ENCODE measurements around the gene TSSK3. TPM values are rescaled to one million over a fixed set of nuclear protein-coding genes. Genes with fewer than 3 reads are reported as not detected.
"Not testable (repeated sequence)": the region's sequence is repeated elsewhere in the genome, so short reads cannot be mapped to it uniquely, and the experiment has no call there.

The TSSK3 gene
- total RNA-seq, 2 donors from 2014 or later: 1.1 to 2.3 TPM

DNA sequence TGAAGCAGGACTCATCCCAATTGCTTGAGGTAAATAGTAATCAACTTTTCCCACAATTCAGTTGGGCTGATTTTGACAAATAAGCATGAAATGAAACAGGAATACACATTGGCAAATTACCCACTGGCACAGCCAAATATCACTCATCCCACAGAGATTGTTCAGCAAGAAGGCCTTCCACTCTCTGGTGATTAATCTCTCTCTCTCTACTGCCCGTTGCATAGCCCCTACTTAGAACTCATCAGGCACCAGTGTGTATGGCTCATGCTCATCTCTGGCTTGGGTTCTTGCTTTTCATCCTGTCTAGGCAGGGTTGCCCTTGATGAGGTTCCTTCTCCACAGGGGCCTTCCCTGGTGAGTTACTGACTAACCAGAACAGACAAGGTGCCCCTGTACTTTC lies 30.8 kb downstream of the TSSK3 start:
- no peaks in the 10 kb centered on the region for H3K9me3 ChIP-seq
- no peak for ATAC-seq (ENCODE audit: insufficient number of reproducible peaks, low FRiP score, low read depth)
- H3K36me3 ChIP-seq: peaks cover 22% of the 10 kb centered on the region
- peaks cover 20 to 35% of the 10 kb centered on the region in 2 donors for H3K4me1 ChIP-seq (ENCODE audit: control insufficient read depth in 1 of 2, low read depth in 2 of 2)
- TF ChIP-seq, protein P1, sequence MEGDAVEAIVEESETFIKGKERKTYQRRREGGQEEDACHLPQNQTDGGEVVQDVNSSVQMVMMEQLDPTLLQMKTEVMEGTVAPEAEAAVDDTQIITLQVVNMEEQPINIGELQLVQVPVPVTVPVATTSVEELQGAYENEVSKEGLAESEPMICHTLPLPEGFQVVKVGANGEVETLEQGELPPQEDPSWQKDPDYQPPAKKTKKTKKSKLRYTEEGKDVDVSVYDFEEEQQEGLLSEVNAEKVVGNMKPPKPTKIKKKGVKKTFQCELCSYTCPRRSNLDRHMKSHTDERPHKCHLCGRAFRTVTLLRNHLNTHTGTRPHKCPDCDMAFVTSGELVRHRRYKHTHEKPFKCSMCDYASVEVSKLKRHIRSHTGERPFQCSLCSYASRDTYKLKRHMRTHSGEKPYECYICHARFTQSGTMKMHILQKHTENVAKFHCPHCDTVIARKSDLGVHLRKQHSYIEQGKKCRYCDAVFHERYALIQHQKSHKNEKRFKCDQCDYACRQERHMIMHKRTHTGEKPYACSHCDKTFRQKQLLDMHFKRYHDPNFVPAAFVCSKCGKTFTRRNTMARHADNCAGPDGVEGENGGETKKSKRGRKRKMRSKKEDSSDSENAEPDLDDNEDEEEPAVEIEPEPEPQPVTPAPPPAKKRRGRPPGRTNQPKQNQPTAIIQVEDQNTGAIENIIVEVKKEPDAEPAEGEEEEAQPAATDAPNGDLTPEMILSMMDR (IDR thresholded peaks at IDR 0.05): no peak
- peak overlapping the region; percentile 82 for H3K4me3 ChIP-seq
- no peaks in the 10 kb centered on the region for H3K27me3 ChIP-seq (replicated peaks; ENCODE audit: insufficient read depth)
- no peak overlapping the region for H3K27ac ChIP-seq
- DNase-seq (ENCODE audit: low spot score): no peak

DNA sequence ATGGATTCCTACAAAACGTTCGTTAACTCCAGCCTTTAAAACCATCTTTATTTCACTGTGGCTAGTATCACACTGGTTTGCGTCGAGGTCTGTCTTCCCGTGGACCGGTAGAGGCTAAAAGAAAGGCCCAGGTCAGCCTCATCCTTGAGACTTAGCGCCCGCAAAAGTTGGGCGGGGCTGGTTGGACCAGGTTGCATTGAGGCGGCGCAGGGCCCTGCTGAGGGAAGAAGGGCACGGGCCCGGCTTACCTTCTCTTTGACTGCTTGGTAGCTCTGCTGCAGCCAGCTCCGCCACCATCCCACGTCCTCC lies 31.4 kb downstream of the TSSK3 start:
- Histone ChIP-seq H3K9me3 (no peaks in the 10 kb centered on the region), H3K36me3 (peaks cover 22% of the 10 kb centered on the region), H3K4me1 (ENCODE audit: control insufficient read depth in 1 of 2, low read depth in 2 of 2) (peaks cover 20 to 35% of the 10 kb centered on the region in 2 donors), H3K27me3 (replicated peaks; ENCODE audit: insufficient read depth) (no peaks in the 10 kb centered on the region), H3K27ac (peak overlapping the region; percentile 81 to 92), H3K4me3 (peak overlapping the region; percentile 82)
- no peak for ATAC-seq (ENCODE audit: insufficient number of reproducible peaks, low FRiP score, low read depth)
- DNase-seq (ENCODE audit: low spot score): no peak
- TF ChIP-seq, protein P1 (IDR thresholded peaks at IDR 0.05): no peak

DNA sequence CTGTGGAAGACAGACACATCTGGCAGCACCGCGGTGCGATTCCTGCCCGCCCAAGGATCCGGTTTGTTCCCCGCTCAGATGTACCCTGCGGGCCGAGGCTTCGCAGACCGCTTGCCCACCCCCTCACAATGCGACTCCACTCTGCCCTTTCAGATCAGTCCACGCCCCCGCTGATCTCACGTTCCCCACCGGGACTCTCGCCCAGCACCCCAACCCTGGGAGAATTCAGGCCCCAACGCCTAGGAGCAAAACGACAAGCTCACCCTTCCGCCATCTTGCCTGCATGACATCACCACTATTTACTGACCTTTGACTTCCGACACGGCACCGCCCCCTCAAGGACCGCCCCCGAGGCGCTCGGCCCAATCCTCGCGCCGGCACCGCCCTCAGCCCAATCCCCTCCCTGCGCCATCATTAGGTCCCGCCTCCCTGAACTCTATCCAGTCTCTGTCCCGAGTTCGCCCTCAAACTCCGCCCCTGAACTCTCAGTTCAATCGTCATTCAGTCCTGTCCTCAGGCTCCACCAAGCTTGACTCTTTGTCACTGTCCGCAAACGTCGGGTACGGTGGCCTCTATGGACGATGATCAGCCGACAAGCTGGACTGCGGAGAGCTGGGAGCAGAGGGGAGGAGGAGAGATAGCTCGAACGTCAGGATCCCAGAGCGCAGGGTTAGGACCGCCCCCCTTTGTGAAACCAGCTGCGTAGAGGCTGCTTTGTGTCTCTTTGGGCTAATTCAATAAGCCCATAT lies 32.0 kb downstream of the TSSK3 start, which contains the start of gene BSDC1:
TSS of gene BSDC1 (minus strand) at position 301 of the 749 bp plus-strand sequence. CDS start at position 274, 27 bp downstream.
- Histone ChIP-seq H3K27me3 (replicated peaks; ENCODE audit: insufficient read depth) (no peaks in the 10 kb centered on the region), H3K36me3 (peaks cover 18% of the 10 kb centered on the region), H3K4me3 (peak within 1 kb of the TSS; percentile 82), H3K4me1 (ENCODE audit: control insufficient read depth in 1 of 2, low read depth in 2 of 2) (peaks cover 20 to 35% of the 10 kb centered on the region in 2 donors), H3K9me3 (no peaks in the 10 kb centered on the region), H3K27ac (peak within 1 kb of the TSS; percentile 85 to 92)
- TF ChIP-seq, protein P1 (IDR thresholded peaks at IDR 0.05): no peak
- DNase-seq (ENCODE audit: low spot score): peak; percentile 96
- peak; percentile 98 for ATAC-seq (ENCODE audit: insufficient number of reproducible peaks, low FRiP score, low read depth)

DNA sequence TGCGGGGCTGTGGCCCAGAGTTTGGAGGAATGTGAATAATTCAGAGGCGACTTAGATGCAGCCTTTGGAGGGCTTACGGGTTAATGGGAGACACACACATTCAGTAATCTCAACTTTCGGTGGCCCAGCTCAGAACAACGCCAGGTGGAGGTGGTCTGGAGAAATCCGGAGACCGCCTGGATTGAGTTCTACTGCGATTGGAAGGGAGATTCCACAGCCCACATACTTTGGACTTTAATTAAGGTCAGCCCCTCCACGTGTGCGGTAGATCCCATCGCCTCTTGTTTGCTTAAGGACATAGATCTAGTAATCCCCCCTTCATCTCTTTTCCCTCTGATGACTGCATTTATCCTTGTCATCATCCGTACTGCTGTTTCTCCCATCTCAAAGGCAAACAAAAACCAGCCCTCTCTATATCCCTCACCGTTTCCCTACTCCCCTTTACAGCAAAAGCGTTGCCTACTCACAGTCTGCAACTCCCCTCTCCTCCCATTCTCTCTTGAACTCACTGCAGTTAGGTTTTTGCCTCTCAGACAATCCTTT lies 32.6 kb downstream of the TSSK3 start:
- Histone ChIP-seq H3K36me3 (peaks cover 14% of the 10 kb centered on the region), H3K4me3 (peak overlapping the region; percentile 82), H3K4me1 (ENCODE audit: control insufficient read depth in 1 of 2, low read depth in 2 of 2) (peaks cover 20 to 35% of the 10 kb centered on the region in 2 donors), H3K27me3 (replicated peaks; ENCODE audit: insufficient read depth) (no peaks in the 10 kb centered on the region), H3K27ac (peak overlapping the region; percentile 85 to 92), H3K9me3 (no peaks in the 10 kb centered on the region)
- TF ChIP-seq, protein P1 (IDR thresholded peaks at IDR 0.05): no peak
- DNase-seq (ENCODE audit: low spot score) (no peak), ATAC-seq (ENCODE audit: insufficient number of reproducible peaks, low FRiP score, low read depth) (no peak)

DNA sequence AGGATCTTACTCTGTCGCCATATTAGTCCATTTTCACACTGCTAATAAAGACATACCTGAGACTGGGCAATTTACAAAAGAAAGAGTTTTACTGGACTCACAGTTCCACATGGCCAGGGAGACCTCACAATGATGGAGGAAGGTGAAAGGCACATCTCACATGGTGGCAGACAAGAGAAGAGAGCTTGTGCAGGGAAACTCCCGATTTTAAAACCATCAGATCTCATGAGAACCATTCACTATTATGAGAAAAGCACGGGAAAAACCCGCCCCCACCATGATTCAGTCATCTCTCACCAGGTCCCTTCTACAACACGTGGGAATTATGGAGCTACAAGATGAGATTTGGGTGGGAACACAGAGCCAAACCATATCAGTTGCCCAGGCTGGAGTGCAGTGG lies 34.2 kb downstream of the TSSK3 start:
- not testable (repeated sequence) for H3K4me3 ChIP-seq; H3K36me3 ChIP-seq; DNase-seq (ENCODE audit: low spot score); H3K27me3 ChIP-seq (replicated peaks; ENCODE audit: insufficient read depth); ATAC-seq (ENCODE audit: insufficient number of reproducible peaks, low FRiP score, low read depth); H3K9me3 ChIP-seq; H3K27ac ChIP-seq
- H3K4me1 ChIP-seq (ENCODE audit: control insufficient read depth in 1 of 2, low read depth in 2 of 2): peaks cover 20 to 33% of the 10 kb centered on the region in 2 donors
